ENCODE data around the gene SPRY1. TPM values are rescaled to one million over a fixed set of nuclear protein-coding genes. Genes with fewer than 3 reads are reported as not detected.

Gene SPRY1
- polyA plus RNA-seq (2013, experiment 1 of 2) = 30.5 TPM
- polyA plus RNA-seq (2013, experiment 2 of 2) = 33.4 TPM

DNA sequence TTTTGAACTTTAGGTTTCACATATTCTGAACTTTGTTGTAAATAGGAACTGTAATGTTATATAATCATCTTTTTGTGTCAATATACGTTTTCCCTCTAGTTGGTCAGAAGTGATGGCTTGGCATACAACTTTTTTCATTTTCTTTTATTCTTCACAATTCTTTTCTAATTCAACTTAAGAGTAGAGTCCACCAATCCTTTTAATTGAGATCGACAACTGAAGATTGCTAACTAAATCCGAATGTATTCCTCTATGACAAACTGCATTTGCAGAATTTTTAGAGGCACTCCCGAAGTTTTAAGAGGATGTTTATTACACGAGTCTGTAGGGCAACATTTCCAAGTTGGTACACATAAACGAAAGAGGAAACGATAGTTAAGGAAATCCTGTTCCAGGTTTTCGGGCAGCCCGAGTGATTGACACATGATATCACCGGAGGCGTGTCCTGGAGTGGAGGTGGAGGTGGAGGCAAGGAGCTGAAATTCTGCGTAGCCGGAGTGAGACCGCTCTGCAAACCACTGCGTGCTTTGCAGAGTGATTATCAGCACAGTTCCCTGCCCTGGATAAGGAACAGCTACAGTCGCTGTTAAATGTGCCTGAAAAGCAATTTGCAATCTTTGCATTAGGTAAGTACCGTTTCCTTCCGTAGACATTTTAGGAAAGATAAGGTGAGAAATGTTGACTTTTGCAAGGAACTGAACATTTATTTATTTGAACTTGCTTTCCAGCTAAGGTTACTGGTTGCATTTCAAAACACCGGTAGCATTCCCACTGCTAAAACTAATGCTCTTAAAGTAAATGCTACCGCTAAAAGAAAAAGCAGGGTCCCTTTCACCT, at the start of gene SPRY1:
Gene SPRY1, plus strand, starts transcription at position 489 of the 837 bp plus-strand sequence. CDS start 4,797 bp downstream, outside the sequence.
- H2BK120ac ChIP-seq (ENCODE audit: low read depth, low read length) = no peak within 1 kb of the TSS
- peak within 1 kb of the TSS; percentile 85 for H3K4ac ChIP-seq (ENCODE audit: low read depth, low read length)
- H3K4me1 ChIP-seq (ENCODE audit: control insufficient read depth, low read depth, low read length) = no peaks in the 10 kb centered on the region
- H3K9ac ChIP-seq (ENCODE audit: low read length) = peak within 1 kb of the TSS; percentile 76
- peak within 1 kb of the TSS; percentile 72 for H3K27ac ChIP-seq (ENCODE audit: low read depth, low read length)
- peak within 1 kb of the TSS; percentile 56 for H3K23ac ChIP-seq (ENCODE audit: low read length)
- no peak within 1 kb of the TSS for H4K8ac ChIP-seq (ENCODE audit: low read depth, low read length)
- peak within 1 kb of the TSS; percentile 98 for H3K4me2 ChIP-seq (ENCODE audit: low read length)
- H2BK5ac ChIP-seq (ENCODE audit: low read length) = peak within 1 kb of the TSS; percentile 4
- H3K36me3 ChIP-seq (ENCODE audit: control insufficient read depth, insufficient read depth, low read length) = no peaks in the 10 kb centered on the region
- H3K79me2 ChIP-seq (ENCODE audit: control insufficient read depth, insufficient read depth, low read length) = peaks cover 24% of the 10 kb centered on the region
- H4K5ac ChIP-seq (ENCODE audit: low read length) = no peak within 1 kb of the TSS
- H2BK15ac ChIP-seq (replicated peaks; ENCODE audit: low read depth) = peak within 1 kb of the TSS; percentile 23
- peak; percentile 98 for DNase-seq
- H3K4me3 ChIP-seq (ENCODE audit: low read length) = peak within 1 kb of the TSS; percentile 83
- H3K56ac ChIP-seq (ENCODE audit: low read length) = peak within 1 kb of the TSS; percentile 94
- H3K79me1 ChIP-seq (ENCODE audit: low read length) = peaks cover 2% of the 10 kb centered on the region
- no peaks in the 10 kb centered on the region for H3K27me3 ChIP-seq (ENCODE audit: insufficient read depth, low read length, poor library complexity)
- WGBS (ENCODE audit: extremely low coverage, insufficient coverage, low lambda C conversion rate) = no CpG with 5 or more reads among the region's 20 CpGs
- H3K18ac ChIP-seq (ENCODE audit: low read length) = peak within 1 kb of the TSS; percentile 94
- H2AK5ac ChIP-seq (ENCODE audit: low read length) = no peak within 1 kb of the TSS

DNA sequence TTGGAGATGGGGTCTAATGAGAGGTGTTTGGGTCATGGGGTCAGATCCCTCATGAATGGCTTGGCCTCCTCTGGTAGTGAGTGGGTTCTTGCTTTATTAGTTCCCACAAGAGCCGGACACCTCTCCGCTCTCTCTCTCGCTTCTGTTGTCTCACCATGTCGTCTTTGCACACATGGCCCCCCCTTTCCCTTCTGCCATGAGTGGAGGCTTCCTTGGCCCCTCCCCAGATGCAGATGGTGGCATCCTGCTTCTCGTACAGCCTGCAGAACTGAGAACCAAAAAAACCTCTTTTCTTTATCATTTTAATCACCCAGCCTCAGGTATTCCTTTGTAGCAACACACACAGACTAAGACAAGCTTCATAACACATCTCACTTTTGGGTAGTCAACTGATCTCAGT, 49.6 kb upstream of the SPRY1 start:
- WGBS (ENCODE audit: extremely low coverage, insufficient coverage, low lambda C conversion rate) = no CpG with 5 or more reads among the region's 5 CpGs
- no peak overlapping the region for H3K27ac ChIP-seq (ENCODE audit: low read depth, low read length)
- no peak overlapping the region for H4K8ac ChIP-seq (ENCODE audit: low read depth, low read length)

GRCh38 chr4:123348946-123349345, 47.6 kb upstream of the SPRY1 start:
- H3K27ac ChIP-seq (ENCODE audit: low read depth, low read length) = no peak overlapping the region

More for the DNA sequence above, 49.6 kb upstream of the SPRY1 start:
- no peak overlapping the region for H3K18ac ChIP-seq (ENCODE audit: low read length)
- H3K4me1 ChIP-seq (ENCODE audit: control insufficient read depth, low read depth, low read length) = peaks cover 2% of the 10 kb centered on the region
- no peaks in the 10 kb centered on the region for H3K79me2 ChIP-seq (ENCODE audit: control insufficient read depth, insufficient read depth, low read length)
- H2BK5ac ChIP-seq (ENCODE audit: low read length) = no peak overlapping the region
- no peak overlapping the region for H2AK5ac ChIP-seq (ENCODE audit: low read length)
- H2BK15ac ChIP-seq (replicated peaks; ENCODE audit: low read depth) = no peak overlapping the region
- no peaks in the 10 kb centered on the region for H3K36me3 ChIP-seq (ENCODE audit: control insufficient read depth, insufficient read depth, low read length)
- H3K9ac ChIP-seq (ENCODE audit: low read length) = no peak overlapping the region
- H3K79me1 ChIP-seq (ENCODE audit: low read length) = no peaks in the 10 kb centered on the region
- H3K4ac ChIP-seq (ENCODE audit: low read depth, low read length) = no peak overlapping the region
- no peak overlapping the region for H3K23ac ChIP-seq (ENCODE audit: low read length)
- no peak overlapping the region for H4K5ac ChIP-seq (ENCODE audit: low read length)
- H3K4me2 ChIP-seq (ENCODE audit: low read length) = no peak overlapping the region
- no peak overlapping the region for H2BK120ac ChIP-seq (ENCODE audit: low read depth, low read length)
- H3K4me3 ChIP-seq (ENCODE audit: low read length) = no peak overlapping the region
- no peaks in the 10 kb centered on the region for H3K27me3 ChIP-seq (ENCODE audit: insufficient read depth, low read length, poor library complexity)
- H3K56ac ChIP-seq (ENCODE audit: low read length) = no peak overlapping the region
- no peak for DNase-seq

DNA sequence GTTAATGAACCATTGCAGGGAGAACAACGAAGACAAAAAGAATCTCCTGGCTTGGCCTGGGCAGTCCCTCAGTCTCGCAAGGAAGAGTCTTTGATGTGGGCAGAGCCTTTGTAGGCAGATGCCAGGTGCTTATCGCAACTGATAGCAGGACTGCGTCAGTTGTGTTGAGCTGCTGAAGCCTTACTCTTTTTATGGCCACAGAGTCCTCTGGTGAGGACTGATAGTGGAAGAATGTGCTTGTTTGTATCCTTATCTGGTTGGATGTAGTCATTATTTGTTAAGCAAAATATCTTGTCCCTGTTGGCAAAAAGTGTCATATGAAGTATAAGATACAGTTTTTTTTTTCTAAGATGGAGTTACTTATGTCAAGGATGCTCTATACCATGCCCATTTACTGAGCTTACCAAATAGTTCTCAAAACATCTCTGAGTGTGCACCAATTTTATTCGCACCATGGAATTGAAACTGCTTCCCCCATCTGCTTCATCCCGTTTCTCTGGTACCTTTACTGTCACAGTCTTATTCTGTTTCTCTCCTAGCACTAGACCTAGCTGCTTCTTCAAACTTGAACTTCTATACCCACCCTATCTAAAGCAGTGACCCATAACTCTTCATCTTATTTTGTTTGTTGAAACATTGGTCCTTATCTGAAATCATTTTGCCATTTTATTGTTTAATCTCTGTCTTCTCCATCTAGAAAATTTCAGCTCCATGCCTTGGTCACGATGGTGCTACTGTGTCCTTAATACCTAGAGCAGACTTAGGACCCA, 47.0 kb upstream of the SPRY1 start:
- Histone ChIP-seq H4K5ac (ENCODE audit: low read length) (no peak overlapping the region), H3K27me3 (ENCODE audit: insufficient read depth, low read length, poor library complexity) (no peaks in the 10 kb centered on the region), H3K79me2 (ENCODE audit: control insufficient read depth, insufficient read depth, low read length) (no peaks in the 10 kb centered on the region), H3K27ac (ENCODE audit: low read depth, low read length) (no peak overlapping the region), H3K4me3 (ENCODE audit: low read length) (no peak overlapping the region), H4K8ac (ENCODE audit: low read depth, low read length) (no peak overlapping the region), H3K36me3 (ENCODE audit: control insufficient read depth, insufficient read depth, low read length) (no peaks in the 10 kb centered on the region), H3K56ac (ENCODE audit: low read length) (peak overlapping the region; percentile 58), H2BK120ac (ENCODE audit: low read depth, low read length) (no peak overlapping the region), H3K18ac (ENCODE audit: low read length) (no peak overlapping the region), H2BK5ac (ENCODE audit: low read length) (peak overlapping the region; percentile 84), H3K4me2 (ENCODE audit: low read length) (no peak overlapping the region), H3K9ac (ENCODE audit: low read length) (no peak overlapping the region), H3K4me1 (ENCODE audit: control insufficient read depth, low read depth, low read length) (peaks cover 2% of the 10 kb centered on the region), H3K79me1 (ENCODE audit: low read length) (no peaks in the 10 kb centered on the region), H3K4ac (ENCODE audit: low read depth, low read length) (no peak overlapping the region), H2BK15ac (replicated peaks; ENCODE audit: low read depth) (no peak overlapping the region), H3K23ac (ENCODE audit: low read length) (no peak overlapping the region), H2AK5ac (ENCODE audit: low read length) (no peak overlapping the region)
- no CpG with 5 or more reads among the region's 7 CpGs for WGBS (ENCODE audit: extremely low coverage, insufficient coverage, low lambda C conversion rate)
- peak; percentile 93 for DNase-seq

More at GRCh38 chr4:123348946-123349345, 47.6 kb upstream of the SPRY1 start:
- Histone ChIP-seq H2BK120ac (ENCODE audit: low read depth, low read length) (peak overlapping the region; percentile 35), H3K56ac (ENCODE audit: low read length) (no peak overlapping the region), H3K4me1 (ENCODE audit: control insufficient read depth, low read depth, low read length) (peaks cover 2% of the 10 kb centered on the region), H3K36me3 (ENCODE audit: control insufficient read depth, insufficient read depth, low read length) (no peaks in the 10 kb centered on the region), H3K18ac (ENCODE audit: low read length) (peak overlapping the region; percentile 16), H4K8ac (ENCODE audit: low read depth, low read length) (no peak overlapping the region), H2BK15ac (replicated peaks; ENCODE audit: low read depth) (no peak overlapping the region), H3K4me3 (ENCODE audit: low read length) (no peak overlapping the region), H4K5ac (ENCODE audit: low read length) (no peak overlapping the region), H3K23ac (ENCODE audit: low read length) (no peak overlapping the region), H3K4ac (ENCODE audit: low read depth, low read length) (no peak overlapping the region), H3K79me2 (ENCODE audit: control insufficient read depth, insufficient read depth, low read length) (no peaks in the 10 kb centered on the region), H3K79me1 (ENCODE audit: low read length) (no peaks in the 10 kb centered on the region), H2AK5ac (ENCODE audit: low read length) (no peak overlapping the region), H3K4me2 (ENCODE audit: low read length) (no peak overlapping the region), H3K9ac (ENCODE audit: low read length) (no peak overlapping the region), H3K27me3 (ENCODE audit: insufficient read depth, low read length, poor library complexity) (no peaks in the 10 kb centered on the region), H2BK5ac (ENCODE audit: low read length) (peak overlapping the region; percentile 51)
- DNase-seq = no peak
- no CpG with 5 or more reads among the region's 4 CpGs for WGBS (ENCODE audit: extremely low coverage, insufficient coverage, low lambda C conversion rate)

DNA sequence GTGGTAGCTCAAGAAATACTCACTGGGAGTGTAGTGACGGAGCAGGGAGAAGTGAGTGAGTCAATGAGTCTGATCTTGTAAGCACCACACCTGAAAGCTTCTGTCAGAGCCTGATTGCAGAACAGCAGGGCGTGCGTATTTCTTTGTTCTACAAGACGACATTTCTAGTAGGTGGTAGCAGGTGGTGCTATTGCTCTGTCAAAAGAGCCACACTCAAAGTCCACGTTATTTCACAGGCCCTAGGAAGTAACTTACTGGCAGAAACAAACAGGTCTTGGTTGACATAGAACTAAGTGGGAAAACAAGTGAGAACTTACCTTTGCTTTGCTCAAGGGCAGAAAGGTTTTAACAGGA, 46.4 kb upstream of the SPRY1 start:
- Histone ChIP-seq H3K27me3 (ENCODE audit: insufficient read depth, low read length, poor library complexity) (no peaks in the 10 kb centered on the region), H3K4me3 (ENCODE audit: low read length) (no peak overlapping the region), H2AK5ac (ENCODE audit: low read length) (no peak overlapping the region), H4K8ac (ENCODE audit: low read depth, low read length) (no peak overlapping the region), H3K27ac (ENCODE audit: low read depth, low read length) (no peak overlapping the region), H3K9ac (ENCODE audit: low read length) (no peak overlapping the region), H3K36me3 (ENCODE audit: control insufficient read depth, insufficient read depth, low read length) (no peaks in the 10 kb centered on the region), H3K23ac (ENCODE audit: low read length) (no peak overlapping the region), H4K5ac (ENCODE audit: low read length) (no peak overlapping the region), H3K4me2 (ENCODE audit: low read length) (no peak overlapping the region), H3K18ac (ENCODE audit: low read length) (no peak overlapping the region), H2BK120ac (ENCODE audit: low read depth, low read length) (no peak overlapping the region), H3K56ac (ENCODE audit: low read length) (peak overlapping the region; percentile 58), H3K4me1 (ENCODE audit: control insufficient read depth, low read depth, low read length) (peaks cover 2% of the 10 kb centered on the region), H2BK5ac (ENCODE audit: low read length) (peak overlapping the region; percentile 84), H2BK15ac (replicated peaks; ENCODE audit: low read depth) (no peak overlapping the region), H3K79me1 (ENCODE audit: low read length) (no peaks in the 10 kb centered on the region), H3K79me2 (ENCODE audit: control insufficient read depth, insufficient read depth, low read length) (no peaks in the 10 kb centered on the region), H3K4ac (ENCODE audit: low read depth, low read length) (no peak overlapping the region)
- no CpG with 5 or more reads among the region's 5 CpGs for WGBS (ENCODE audit: extremely low coverage, insufficient coverage, low lambda C conversion rate)
- peak; percentile 93 for DNase-seq

All from mesendoderm (in vitro differentiated cells).